GM19395 (cell line): ENCODE measurements around the gene GALNT14.

ENCODE experiments used
- ATAC-seq: cut with Tn5 transposase; IDR thresholded peaks from one replicate; pipeline ENCODE4 v1.9.1; 2021; ENCODE audit warnings: mild to moderate bottlenecking, moderate library complexity; ENCODE audit not compliant: unreplicated experiment

GALNT14 gene

GRCh38 chr2:31018280-31018679 lies 120.0 kb downstream of the GALNT14 start:
- no peak for ATAC-seq

GRCh38 chr2:31016648-31017047 lies 121.6 kb downstream of the GALNT14 start:
- ATAC-seq = no peak

GRCh38 chr2:31014516-31014915 lies 123.7 kb downstream of the GALNT14 start:
- no peak for ATAC-seq

GRCh38 chr2:31013301-31013700 lies 124.9 kb downstream of the GALNT14 start:
- ATAC-seq = no peak

- ATAC-seq = no peak
These were observed 125.8 kb downstream of the GALNT14 start for GRCh38 chr2:31012406-31012805.

GRCh38 chr2:31011587-31011986 lies 126.7 kb downstream of the GALNT14 start:
- ATAC-seq = no peak

- ATAC-seq = no peak
These were observed 129.6 kb downstream of the GALNT14 start for GRCh38 chr2:31008561-31009114.

GRCh38 chr2:31004257-31004656 lies 134.0 kb downstream of the GALNT14 start:
- ATAC-seq = no peak

- no peak for ATAC-seq
These were observed 134.5 kb downstream of the GALNT14 start for GRCh38 chr2:31003749-31004148.

GRCh38 chr2:31002537-31003150 lies 135.6 kb downstream of the GALNT14 start:
- ATAC-seq = no peak

GRCh38 chr2:31000970-31001369 lies 137.3 kb downstream of the GALNT14 start:
- no peak for ATAC-seq

GRCh38 chr2:30998672-30999071 lies 139.6 kb downstream of the GALNT14 start:
- no peak for ATAC-seq

GRCh38 chr2:30997979-30998378 lies 140.3 kb downstream of the GALNT14 start:
- ATAC-seq = no peak

GRCh38 chr2:30994227-30995056 lies 143.8 kb downstream of the GALNT14 start:
- ATAC-seq = no peak

- no peak for ATAC-seq
These were observed 145.5 kb downstream of the GALNT14 start for GRCh38 chr2:30992781-30993180.

GRCh38 chr2:30990671-30991070 lies 147.6 kb downstream of the GALNT14 start:
- no peak for ATAC-seq

- no peak for ATAC-seq
These were observed 148.1 kb downstream of the GALNT14 start for GRCh38 chr2:30990176-30990575.

GRCh38 chr2:30989746-30990145 lies 148.5 kb downstream of the GALNT14 start:
- ATAC-seq = no peak

GRCh38 chr2:30987566-30987965 lies 150.7 kb downstream of the GALNT14 start:
- ATAC-seq = no peak

GRCh38 chr2:30986231-30986580 lies 152.0 kb downstream of the GALNT14 start:
- ATAC-seq = no peak

- no peak for ATAC-seq
These were observed 152.6 kb downstream of the GALNT14 start for GRCh38 chr2:30985493-30986230.

GRCh38 chr2:30984148-30984547 lies 154.1 kb downstream of the GALNT14 start:
- no peak for ATAC-seq
